Fibroblast of skin of abdomen (primary cell): Measurements from ENCODE around the gene OCIAD1. TPM values are rescaled to one million over a fixed set of nuclear protein-coding genes. Genes with fewer than 3 reads are reported as not detected.
"Not testable (repeated sequence)": the region's sequence is repeated elsewhere in the genome, so short reads cannot be mapped to it uniquely, and the experiment has no call there.

Experiments
- DNase-seq: peaks from one replicate; pipeline ENCODE4 v3.0.0-alpha.2; 2013
- polyA plus RNA-seq, 2 experiments: library from polyadenylated mRNA; unstranded; fragments of 120-200 nt; gene quantifications; one replicate each; pipeline ENCODE4 v1.2.1, GENCODE V29; 2013; ENCODE audit not compliant: insufficient read length in 2 of 2

Gene OCIAD1, protein sequence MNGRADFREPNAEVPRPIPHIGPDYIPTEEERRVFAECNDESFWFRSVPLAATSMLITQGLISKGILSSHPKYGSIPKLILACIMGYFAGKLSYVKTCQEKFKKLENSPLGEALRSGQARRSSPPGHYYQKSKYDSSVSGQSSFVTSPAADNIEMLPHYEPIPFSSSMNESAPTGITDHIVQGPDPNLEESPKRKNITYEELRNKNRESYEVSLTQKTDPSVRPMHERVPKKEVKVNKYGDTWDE
- polyA plus RNA-seq (2013, experiment 1 of 2; ENCODE audit: insufficient read length): 131 TPM
- polyA plus RNA-seq (2013, experiment 2 of 2; ENCODE audit: insufficient read length): 131 TPM

DNA sequence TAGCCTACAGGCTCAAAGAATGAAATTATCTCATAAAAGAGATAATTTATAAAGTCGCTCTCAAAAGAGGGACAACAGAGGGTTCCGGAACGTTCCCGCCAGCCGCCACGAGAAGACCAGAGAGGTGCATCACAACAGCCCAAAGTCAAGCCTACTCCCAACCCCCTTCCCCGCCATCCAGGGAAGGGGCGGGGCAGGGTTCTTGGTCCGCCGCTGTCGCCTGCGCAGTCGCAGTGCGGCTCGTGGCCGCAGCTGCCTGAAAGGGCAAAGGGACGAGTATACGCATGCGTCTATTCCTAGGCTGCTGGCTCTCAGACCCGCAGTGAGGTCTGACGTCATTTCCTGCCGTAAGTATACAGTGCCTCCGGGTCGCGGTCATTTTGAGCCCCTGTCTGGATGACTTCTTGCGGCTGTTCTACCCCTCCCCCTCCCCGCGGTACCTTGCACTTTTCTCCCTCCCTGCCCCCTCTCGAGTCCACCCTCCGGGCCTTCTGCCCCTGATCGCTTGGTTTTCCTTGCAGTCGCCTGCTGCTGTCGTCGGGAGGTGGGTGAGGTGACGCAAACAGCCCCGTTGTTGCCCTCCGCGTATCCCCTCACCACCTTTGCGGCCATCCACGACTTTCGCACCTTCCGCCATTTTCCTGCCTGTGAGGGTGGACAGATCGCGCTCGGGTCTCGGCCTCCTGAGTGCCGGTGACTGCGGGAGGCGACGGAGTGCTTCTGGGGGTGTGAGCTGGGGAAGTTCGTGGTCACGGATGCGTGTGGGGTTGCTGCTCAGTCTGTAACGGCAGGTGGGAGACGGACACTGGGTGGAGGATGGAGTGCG is at the start of gene OCIAD1:
OCIAD1 (plus strand) TSS at position 383 of the 826 bp plus-strand sequence. CDS start 1,537 bp downstream, outside the sequence.
- peak; percentile 99 for DNase-seq

DNA sequence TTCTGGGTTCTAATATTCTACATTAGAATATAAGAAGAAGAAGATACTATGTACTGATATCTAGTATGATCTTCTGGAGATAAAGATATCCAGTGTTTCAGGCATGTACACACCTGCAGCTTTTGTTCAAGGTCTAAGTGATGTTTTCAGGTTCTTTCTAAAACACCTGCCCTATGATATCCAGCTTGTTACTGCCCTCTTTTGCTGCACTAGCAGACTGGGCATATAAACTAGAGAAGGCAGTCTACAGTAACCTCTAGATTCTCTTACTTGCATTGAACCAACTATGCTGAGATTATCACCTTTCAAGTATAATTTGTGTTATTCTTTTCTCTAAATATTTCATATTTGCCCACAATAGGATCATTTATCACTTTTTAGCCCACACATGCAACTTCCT is 48.9 kb upstream of the OCIAD1 start:
- no peak for DNase-seq

DNA sequence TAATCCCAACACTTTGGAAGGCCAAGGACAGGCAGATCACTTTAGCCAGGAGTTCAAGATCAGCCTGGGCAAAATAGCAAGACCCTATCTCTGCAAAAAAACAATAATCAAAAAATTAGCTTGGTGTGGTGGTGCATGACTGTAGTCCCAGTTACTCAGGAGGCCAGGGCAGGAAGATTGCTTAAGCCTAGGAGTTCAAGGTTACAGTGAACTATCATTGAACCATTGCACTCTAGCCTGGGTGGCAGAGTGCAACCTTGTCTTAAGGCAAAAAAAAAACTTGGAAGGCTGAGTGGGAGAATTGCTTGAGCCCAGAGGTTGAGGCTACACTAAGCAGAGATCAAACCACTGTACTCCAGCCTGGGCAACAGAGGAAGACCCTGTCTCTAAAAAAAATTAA is 45.6 kb upstream of the OCIAD1 start:
- no peak for DNase-seq

DNA sequence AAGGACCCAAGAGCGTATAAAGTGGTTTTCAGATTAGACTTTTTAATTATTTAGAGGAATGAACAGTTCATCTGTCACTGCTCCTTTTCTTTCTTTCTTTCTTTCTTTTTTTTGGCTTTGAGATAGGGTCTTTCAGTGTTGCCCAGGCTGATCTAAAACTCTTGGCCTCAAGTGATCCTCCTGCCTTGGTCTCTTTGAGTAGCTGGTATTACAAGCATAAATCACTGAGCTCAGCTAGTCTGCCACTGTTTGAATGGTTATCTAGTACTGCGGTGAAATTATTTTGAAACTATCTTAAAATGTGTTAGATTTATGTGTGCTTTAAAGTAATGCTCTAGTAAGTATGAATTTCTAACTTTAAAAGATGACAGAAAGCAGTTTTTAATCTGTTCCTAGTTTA is 44.3 kb upstream of the OCIAD1 start:
- DNase-seq: no peak

DNA sequence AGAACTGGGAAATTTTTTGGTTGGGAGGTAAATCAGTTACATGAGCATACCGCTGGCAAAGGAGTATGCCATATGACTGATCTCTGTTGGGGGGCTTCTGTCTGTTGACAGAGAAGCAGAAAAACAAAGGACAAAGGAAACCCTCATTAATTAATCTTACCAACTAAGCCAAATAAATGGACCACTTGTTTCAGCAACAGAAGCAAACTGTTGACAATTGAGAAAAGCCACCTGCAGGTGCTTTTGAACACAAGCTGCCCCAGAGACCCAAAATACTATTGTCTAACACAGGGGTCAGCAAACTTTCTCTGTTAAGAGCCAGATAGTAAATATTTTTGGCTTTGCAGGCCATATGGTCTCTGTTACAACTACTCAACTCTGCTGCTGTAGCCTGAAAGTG is 43.8 kb upstream of the OCIAD1 start:
- no peak for DNase-seq

DNA sequence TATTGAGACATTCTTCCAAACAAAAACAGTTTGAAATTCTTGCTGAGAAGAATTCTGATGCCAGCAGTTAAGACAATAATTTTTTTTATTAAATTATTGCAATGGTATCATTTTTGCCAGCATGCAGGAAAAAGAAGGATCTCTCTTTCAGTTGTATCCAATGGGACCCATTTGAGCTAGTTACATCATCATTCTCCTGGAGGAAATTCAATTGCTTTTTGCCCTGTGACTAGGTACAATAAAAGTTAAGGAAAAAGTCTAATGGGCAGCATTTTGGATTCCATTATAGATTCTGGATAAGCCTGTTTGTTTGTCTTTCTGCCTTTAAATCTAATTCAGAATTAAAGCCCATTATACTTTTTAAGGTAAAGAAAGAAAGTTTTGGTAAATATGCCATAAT is 40.3 kb upstream of the OCIAD1 start:
- no peak for DNase-seq

DNA sequence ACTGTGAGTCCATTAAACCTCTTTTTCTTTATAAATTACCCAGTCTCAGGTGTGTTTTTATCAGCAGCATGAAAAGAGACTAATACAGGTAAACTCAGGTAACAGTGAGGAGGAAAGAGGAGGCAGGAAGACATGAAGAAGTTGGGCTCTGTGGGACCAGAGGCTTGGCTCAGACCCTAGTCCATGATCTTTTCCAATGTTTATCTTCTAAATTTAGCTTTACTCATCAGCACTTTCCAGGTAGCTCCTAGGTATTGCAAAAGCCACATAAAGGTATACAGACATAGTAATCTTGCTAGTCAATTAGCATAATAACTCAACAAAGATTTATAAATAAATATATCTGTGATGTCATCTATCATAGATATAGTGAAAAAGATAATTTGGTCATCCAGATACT is 39.6 kb upstream of the OCIAD1 start:
- no peak for DNase-seq

DNA sequence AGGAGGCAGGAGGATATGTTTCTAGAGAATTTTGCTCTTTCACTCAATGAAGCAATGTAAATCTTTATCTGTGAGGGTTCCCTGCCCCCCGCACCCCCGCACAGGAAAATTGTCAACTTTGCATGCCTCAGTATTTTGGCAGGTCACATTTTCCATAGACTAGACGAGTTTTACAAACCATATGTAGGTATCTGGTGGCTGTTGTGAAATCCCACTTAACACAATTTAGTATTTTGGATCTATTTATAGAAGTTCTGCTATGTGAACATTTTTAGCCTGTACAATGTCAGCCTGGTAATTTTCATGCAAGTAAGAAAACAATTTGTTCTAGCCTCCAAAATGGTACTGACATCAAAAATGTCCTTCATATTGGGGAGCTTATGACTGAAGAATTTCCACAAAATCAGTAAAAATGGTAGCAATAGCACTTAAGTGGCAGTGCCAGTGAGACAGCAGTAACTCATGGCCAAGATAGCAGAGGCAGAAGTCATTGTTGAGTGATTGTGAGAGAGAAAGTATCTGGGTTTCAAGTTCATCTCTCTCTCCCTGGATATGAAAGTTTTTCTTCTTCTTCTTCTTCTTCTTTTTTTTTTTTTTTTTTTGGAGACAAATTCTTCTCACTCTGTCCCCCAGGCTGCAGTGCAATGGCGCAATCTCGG is 38.4 kb upstream of the OCIAD1 start:
- no peak for DNase-seq

DNA sequence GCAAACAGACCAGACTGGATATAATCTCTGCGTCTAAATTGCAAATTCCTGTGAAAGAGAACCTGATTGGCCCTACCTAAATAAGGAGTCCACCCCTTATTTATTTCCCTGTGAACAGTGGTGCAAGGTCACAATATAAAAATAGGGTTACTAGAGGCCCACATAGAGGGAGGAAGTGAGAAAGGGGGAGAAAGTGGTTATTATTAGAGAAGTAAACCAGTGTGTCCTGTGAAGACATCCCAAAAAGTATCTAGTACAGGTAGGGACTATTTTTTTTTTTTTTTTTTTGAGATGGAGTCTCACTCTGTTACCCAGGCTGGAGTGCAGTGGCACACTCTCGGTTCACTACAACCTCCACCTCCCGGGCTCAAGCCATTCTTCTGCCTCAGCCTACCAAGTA is 35.8 kb upstream of the OCIAD1 start:
- no peak for DNase-seq

DNA sequence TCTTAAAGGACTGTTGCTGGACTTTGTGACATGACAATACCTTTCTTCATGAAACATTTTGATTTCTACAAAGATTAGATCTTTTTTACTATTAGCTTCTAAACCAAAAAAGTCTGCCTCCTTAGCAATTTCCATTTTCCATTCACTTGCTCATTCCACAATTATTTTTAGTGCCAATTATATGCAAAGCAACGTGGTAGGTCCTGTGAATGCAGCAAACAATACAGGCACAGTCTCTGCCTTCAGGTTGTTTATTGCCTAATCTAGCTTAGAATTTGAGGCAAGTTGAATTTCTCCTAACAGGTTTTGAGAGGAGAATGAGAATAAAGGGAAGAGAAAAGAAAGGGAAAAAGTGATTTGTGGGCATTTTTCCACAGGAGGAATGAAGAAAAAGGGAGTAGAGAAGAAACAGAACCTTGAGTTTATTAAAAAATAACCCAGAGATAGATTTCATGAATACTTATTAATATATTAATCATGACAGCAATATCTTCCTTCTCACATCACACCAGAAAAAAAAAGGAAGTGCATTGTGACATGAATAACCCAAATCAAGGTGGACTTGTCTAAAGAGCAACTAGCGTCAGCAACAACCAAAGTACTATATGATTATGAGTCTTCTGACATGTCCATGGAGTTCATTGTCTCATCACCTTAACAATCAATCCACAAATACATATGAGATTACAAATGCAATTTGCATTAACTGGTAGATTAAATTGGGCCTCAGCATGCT is 34.5 kb upstream of the OCIAD1 start:
- DNase-seq: no peak

DNA sequence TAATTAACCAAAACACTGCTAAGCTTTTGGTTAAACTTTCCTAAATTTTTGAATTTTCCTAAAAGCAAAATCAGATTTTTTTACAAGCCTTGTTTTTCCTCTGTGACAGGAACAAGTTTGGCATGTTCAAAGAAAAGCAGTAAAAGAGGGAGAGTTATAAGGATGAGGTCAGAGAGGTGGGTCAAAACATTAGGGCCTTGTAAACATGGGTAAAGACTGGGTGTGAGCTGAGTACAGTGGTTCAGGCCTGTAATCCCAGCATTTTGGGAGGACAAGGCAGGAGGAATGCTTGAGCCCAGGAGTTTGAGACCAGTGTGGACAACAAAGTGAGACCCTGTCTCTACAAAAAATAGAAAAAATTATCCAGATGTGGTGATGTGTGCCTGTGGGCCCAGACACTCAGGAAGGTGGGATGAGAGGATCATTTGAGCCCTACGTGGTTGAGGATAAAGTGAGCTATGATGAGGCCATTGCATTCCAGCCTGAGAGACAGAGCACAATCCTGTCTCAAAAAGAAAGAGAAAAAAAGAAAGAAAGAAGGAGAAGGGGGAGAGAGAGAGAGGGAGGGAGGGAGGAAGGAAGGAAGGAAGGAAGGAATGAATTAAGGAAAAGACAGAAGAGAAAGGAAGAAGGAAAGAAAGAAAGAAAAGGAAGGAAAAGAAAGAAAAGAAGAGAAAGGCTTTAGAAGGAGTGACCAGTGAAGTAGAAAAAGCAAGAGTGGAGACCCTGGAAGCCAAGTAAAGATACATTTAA is 33.8 kb upstream of the OCIAD1 start:
- no peak for DNase-seq

DNA sequence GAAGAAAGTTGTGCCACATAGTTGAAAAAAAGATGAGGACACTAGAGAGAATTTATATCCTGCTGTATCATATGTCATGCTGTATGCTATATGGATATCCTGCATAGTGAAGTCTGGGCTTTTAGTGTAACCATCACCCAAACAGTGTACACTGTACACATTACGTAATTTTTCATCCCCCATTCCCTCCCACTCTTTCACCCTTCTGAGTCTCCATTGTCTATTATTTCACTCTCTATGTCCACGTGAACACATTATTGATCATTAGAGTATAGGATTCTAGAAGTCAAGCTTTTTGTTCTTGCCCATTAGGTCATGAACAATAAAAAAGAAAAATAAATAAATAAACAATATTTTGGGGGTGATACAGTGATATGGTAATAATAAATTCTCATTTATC is 32.8 kb upstream of the OCIAD1 start:
- no peak for DNase-seq

DNA sequence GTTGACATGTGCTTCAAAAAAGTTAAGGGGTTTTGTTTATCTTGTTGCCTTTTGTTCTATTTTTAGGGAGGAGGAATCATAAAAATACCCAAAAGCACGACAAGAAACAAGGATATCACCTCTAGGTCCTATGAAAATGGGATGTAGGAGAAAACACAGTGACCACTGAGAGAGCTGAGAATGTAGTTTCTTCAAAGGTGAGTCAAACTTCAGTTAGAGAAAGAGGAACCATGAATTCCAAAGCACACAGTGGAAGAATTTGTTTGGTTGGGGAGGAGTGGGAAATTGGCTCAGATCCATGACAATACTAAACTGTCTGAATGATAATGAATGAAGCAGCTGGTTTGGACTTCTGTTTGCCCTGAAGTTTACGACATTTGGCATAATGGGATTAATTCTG is 31.7 kb upstream of the OCIAD1 start:
- no peak for DNase-seq

DNA sequence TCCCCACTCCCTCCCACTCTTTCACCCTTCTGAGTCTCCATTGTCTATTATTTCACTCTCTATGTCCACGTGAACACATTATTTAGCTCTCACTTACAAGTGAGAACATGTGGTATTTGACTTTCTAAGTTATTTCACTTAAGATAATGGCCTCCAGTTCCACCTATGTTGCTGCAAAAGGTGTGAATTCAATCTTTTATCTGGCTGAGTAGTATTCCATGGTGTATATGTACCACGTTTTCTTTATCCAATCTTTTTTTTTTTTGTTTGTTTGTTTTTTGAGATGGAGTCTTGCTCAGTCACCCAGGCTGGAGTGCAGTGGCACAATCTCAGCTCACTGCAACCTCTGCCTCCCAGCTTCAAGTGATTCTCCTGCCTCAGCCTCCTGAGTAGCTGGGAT is 30.7 kb upstream of the OCIAD1 start:
- not testable (repeated sequence) for DNase-seq

DNA sequence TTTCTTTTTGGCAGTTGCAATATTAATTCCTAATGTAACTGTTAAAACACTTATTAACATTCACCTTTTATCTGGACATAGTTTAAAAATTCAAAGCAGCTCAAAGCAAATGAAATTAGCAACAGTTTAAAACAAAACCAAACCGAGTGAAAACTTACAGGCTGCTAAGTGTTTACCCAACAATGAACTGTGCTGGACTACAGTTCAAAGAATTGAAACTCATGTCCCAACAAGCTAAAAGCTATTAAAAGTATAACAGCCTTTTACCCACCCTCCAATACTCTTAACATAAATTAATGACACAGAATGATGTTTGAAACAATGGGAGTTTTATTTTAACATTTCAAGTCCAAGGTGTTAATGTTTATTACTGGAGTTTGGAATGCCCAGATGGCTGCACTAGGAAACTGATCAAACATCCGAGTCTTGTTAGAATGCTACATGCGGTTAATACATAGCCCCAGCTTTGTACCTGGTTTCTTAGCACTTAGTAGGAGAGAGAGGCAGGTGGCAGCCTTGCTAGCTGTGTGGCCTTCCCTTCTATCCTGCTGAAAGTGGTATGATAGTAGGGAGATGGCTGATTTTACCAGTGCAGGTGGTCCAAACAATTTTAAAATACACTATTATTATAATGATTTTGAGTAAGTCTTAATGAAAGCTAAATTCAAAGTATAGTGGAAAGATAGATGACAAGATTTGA is 29.7 kb upstream of the OCIAD1 start:
- no peak for DNase-seq

DNA sequence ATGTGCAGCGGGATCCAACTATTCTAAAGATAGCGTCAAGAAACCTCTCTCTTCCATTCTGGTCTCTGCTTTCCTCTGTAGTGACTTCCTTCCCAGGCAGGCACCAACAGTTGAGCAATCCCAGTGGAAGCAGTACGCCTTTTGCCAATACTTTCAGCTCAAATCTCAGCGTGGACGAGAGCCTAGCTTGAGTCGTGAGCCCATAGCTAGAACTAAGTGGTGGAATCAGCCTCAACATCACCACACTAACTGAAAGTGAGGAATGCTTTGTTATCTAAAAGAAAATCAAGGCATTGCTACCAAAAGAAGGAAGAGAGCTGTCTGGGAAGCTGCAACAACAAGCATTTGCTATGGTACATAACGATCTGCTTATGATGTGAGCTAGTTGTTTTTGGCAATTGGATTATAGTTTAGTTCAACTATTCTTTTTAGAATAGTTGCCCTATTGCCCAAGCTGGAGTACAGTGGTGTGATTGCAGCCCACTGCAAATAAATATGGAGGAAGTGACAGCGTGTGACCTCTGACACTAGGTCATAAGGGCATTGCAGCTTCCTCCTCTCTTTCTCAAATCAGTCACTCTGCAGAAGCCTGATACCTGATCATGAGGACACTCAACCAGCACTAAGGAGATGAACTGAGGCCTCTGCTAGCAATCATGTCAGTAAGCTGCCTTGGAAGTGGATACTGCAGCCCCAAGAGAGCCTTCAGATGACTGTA is 26.1 kb upstream of the OCIAD1 start:
- DNase-seq: no peak

DNA sequence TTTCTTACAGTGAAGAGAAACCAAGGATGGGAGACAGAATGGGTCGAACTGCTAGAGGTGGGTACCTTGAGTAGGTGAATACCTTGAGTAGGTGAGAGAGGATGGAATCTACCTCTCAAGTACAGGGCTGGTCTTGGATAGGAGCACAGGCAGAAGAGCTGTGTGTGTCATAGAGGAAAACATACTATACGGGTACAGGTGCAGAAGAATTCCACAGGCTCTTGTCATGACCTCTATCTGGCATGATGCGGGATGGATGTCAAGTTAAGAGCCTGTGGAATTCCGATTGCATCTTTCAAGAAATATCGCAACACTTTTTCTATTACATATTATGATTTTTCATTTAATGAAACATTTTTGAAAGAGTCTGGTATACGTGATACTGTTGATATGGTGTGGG is 18.0 kb upstream of the OCIAD1 start:
- no peak for DNase-seq

DNA sequence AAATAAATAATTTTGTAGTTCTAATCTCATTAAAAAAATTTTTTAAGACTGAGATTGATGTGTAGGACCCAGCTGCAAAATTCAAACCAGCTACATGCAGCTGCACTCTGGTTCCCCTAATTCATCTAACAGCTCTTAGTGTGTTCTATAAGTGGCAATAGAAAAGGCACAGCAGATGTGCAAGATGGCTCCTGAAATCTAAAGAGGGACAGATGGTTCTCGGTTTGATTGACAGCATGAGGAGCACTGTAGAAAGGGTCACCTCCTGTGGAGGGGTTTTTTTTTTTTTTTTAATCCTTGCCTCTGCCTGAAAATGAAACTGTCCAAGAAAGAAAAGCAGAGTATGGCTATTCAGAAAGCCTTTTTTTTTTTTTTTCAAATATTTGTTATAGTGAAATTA is 16.9 kb upstream of the OCIAD1 start:
- DNase-seq: no peak

DNA sequence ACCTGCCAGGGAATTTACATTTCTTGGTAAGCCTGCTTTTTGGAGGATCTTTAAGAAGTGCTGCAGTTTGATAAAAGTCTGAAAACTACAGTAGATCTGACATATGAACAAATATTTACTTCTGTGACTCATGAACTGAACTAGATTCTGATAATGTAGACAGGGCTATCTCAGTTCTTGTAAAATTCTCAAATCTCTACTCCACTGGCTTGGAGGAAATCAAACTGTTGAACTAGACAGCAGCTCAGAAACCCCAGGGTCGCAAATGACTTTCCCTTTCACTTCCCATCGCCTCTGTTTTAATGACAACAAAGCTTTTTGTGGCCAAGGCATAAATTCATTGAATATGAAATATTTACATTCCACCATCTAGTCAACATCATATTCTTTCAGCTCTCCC is 15.4 kb upstream of the OCIAD1 start:
- DNase-seq: no peak

DNA sequence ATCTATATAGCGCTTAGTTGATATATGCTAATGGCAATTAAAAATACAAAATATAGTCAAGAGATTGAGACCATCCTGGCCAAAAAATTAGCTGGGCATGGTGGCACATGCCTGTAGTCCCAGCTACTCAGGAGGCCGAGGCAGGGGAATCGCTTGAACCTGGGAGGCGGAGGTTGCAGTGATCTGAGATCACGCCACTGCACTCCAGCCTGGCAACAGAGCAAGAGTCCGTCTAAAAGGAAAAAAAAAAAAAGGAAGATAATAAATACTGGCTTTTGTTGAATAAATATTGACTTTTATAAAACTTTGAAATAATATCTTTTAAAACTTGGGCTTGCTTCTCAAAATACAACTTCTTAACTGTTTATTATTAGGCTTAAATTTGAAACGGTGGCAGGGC is 14.6 kb upstream of the OCIAD1 start:
- not testable (repeated sequence) for DNase-seq

DNA sequence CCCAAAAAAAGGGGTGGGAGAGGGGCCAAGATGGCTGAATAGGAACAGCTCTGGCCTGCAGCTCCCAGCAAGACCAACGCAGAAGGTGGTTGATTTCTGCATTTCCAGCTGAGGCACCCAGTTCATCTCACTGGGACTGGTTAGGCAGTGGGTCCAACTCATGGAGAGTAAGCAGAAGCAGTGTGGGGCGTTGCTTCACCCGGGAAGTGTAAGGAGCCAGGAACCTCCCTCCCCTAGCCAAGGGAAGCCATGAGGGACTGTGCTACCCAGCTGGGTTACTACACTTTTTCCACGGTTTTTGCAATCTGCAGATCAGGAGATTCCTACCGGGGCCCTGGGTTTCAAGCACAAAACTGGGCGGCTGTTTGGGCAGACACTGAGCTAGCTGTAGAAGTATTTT is 13.9 kb upstream of the OCIAD1 start:
- no peak for DNase-seq
